Measurements from ENCODE around the gene RAD23A. TPM values are rescaled to one million over a fixed set of nuclear protein-coding genes. Genes with fewer than 3 reads are reported as not detected.

RAD23A gene
- total and polyA plus RNA-seq, 9 of the 15 experiments (the other 6 are each of a cell fraction or from before 2014, with no cell fraction given), result 9.5 to 181 (median 101) TPM

DNA sequence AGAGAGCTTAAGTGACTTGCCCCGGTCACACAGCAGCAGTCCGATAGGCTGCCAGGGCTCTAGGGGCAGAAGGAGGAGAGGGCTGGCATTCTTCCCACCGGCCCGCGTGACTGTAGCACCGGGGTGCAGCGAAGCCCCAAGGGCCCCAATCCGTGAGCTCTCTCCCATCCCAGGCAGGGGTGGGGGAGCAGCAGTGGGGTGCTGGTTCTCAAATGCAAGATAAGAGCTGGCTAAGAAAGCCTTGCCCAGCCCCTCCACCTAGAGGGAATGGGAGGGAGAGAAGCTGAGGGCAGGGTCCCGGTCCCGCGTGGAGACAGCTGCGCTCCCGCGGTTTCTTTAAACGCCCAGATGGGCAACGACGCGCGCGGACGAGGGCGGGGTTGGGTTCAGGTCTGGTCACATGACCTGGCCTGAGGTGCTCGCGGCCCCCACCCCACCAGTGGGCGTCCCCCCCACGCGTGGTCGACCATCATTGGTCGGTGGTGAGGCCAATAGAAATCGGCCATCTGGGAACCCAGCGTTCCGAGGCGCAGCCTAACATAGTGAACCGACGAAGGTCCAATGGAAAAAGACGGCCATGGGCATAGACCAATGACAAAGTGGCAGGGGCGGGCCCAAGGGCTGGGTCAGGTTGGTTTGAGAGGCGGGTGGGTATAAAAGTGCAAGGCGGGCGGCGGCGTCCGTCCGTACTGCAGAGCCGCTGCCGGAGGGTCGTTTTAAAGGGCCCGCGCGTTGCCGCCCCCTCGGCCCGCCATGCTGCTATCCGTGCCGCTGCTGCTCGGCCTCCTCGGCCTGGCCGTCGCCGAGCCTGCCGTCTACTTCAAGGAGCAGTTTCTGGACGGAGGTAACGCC lies 7.5 kb upstream of the RAD23A start, which contains the start of gene CALR (continued):
- no peak for TF ChIP-seq ZNF655 (CRISPR knock-in tag; IDR thresholded peaks at IDR 0.05)
- TF ChIP-seq CCNT2 (IDR thresholded peaks at IDR 0.05; ENCODE audit: borderline replicate concordance, extremely low read depth, insufficient read length, low read depth, low read length), result peak; percentile 74
- TF ChIP-seq, protein P1, sequence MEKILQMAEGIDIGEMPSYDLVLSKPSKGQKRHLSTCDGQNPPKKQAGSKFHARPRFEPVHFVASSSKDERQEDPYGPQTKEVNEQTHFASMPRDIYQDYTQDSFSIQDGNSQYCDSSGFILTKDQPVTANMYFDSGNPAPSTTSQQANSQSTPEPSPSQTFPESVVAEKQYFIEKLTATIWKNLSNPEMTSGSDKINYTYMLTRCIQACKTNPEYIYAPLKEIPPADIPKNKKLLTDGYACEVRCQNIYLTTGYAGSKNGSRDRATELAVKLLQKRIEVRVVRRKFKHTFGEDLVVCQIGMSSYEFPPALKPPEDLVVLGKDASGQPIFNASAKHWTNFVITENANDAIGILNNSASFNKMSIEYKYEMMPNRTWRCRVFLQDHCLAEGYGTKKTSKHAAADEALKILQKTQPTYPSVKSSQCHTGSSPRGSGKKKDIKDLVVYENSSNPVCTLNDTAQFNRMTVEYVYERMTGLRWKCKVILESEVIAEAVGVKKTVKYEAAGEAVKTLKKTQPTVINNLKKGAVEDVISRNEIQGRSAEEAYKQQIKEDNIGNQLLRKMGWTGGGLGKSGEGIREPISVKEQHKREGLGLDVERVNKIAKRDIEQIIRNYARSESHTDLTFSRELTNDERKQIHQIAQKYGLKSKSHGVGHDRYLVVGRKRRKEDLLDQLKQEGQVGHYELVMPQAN (IDR thresholded peaks at IDR 0.05; ENCODE audit: borderline replicate concordance), result peak; percentile 69
- no peak for TF ChIP-seq NFE2L1 (tag; IDR thresholded peaks at IDR 0.05; ENCODE audit: borderline replicate concordance, low read depth)
- TF ChIP-seq DLX4 (CRISPR knock-in tag; IDR thresholded peaks at IDR 0.05), result no peak
- no peak for TF ChIP-seq DIDO1 (tag; IDR thresholded peaks at IDR 0.05; ENCODE audit: low read depth)
- TF ChIP-seq FOXM1 (IDR thresholded peaks at IDR 0.05; ENCODE audit: low read depth), result no peak; the same call in 1 of the 2 replicates
- TF ChIP-seq FOXM1 (CRISPR knock-in tag; IDR thresholded peaks at IDR 0.05; ENCODE audit: low read depth), result 0 out of 2 replicates have a peak, but pooled peaks have one; percentile 19
- TF ChIP-seq KAT7 (CRISPR knock-in tag; IDR thresholded peaks at IDR 0.05; ENCODE audit: borderline replicate concordance), result no peak; the same call in 1 of the 2 replicates
- no peak for TF ChIP-seq ZNF384 (IDR thresholded peaks at IDR 0.05; ENCODE audit: low read depth, low read length)
- TF ChIP-seq PTRF (tag; IDR thresholded peaks at IDR 0.05), result no peak
- TF ChIP-seq, protein P2, sequence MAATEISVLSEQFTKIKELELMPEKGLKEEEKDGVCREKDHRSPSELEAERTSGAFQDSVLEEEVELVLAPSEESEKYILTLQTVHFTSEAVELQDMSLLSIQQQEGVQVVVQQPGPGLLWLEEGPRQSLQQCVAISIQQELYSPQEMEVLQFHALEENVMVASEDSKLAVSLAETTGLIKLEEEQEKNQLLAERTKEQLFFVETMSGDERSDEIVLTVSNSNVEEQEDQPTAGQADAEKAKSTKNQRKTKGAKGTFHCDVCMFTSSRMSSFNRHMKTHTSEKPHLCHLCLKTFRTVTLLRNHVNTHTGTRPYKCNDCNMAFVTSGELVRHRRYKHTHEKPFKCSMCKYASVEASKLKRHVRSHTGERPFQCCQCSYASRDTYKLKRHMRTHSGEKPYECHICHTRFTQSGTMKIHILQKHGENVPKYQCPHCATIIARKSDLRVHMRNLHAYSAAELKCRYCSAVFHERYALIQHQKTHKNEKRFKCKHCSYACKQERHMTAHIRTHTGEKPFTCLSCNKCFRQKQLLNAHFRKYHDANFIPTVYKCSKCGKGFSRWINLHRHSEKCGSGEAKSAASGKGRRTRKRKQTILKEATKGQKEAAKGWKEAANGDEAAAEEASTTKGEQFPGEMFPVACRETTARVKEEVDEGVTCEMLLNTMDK (IDR thresholded peaks at IDR 0.05; ENCODE audit: borderline replicate concordance, insufficient read depth, low read depth, low read length, poor library complexity, severe bottlenecking), result peak; percentile 9
- TF ChIP-seq, protein P3, sequence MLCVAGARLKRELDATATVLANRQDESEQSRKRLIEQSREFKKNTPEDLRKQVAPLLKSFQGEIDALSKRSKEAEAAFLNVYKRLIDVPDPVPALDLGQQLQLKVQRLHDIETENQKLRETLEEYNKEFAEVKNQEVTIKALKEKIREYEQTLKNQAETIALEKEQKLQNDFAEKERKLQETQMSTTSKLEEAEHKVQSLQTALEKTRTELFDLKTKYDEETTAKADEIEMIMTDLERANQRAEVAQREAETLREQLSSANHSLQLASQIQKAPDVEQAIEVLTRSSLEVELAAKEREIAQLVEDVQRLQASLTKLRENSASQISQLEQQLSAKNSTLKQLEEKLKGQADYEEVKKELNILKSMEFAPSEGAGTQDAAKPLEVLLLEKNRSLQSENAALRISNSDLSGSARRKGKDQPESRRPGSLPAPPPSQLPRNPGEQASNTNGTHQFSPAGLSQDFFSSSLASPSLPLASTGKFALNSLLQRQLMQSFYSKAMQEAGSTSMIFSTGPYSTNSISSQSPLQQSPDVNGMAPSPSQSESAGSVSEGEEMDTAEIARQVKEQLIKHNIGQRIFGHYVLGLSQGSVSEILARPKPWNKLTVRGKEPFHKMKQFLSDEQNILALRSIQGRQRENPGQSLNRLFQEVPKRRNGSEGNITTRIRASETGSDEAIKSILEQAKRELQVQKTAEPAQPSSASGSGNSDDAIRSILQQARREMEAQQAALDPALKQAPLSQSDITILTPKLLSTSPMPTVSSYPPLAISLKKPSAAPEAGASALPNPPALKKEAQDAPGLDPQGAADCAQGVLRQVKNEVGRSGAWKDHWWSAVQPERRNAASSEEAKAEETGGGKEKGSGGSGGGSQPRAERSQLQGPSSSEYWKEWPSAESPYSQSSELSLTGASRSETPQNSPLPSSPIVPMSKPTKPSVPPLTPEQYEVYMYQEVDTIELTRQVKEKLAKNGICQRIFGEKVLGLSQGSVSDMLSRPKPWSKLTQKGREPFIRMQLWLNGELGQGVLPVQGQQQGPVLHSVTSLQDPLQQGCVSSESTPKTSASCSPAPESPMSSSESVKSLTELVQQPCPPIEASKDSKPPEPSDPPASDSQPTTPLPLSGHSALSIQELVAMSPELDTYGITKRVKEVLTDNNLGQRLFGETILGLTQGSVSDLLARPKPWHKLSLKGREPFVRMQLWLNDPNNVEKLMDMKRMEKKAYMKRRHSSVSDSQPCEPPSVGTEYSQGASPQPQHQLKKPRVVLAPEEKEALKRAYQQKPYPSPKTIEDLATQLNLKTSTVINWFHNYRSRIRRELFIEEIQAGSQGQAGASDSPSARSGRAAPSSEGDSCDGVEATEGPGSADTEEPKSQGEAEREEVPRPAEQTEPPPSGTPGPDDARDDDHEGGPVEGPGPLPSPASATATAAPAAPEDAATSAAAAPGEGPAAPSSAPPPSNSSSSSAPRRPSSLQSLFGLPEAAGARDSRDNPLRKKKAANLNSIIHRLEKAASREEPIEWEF (CRISPR knock-in tag; IDR thresholded peaks at IDR 0.05), result no peak
- TF ChIP-seq DMBX1 (CRISPR knock-in tag; IDR thresholded peaks at IDR 0.05; ENCODE audit: borderline replicate concordance), result 0 out of 2 replicates have a peak, but pooled peaks have one; percentile 12

Measured in K562 (cell line).